ENCODE measurements around the gene NECTIN1.

The NECTIN1 gene

GRCh38 chr11:119713359-119714040, 15.5 kb downstream of the NECTIN1 start:
- peaks cover 0 to 3% of the 10 kb centered on the region in 2 donors for H3K36me3 ChIP-seq (ENCODE audit: control insufficient read depth in 2 of 2, insufficient read depth in 2 of 2, low read length in 2 of 2)
- no peak overlapping the region for H3K9ac ChIP-seq (ENCODE audit: low read depth in 1 of 2, low read length in 2 of 2)
- no peak overlapping the region for H3K27ac ChIP-seq (ENCODE audit: low read depth in 2 of 2, low read length in 2 of 2)
- H3K9me3 ChIP-seq (ENCODE audit: control insufficient read depth in 2 of 2, low read length in 2 of 2) = no peaks in the 10 kb centered on the region
- H3K4me1 ChIP-seq (ENCODE audit: control insufficient read depth in 2 of 2, insufficient read depth in 2 of 2, low read length in 2 of 2) = peaks cover 2 to 5% of the 10 kb centered on the region in 2 donors
- no peaks in the 10 kb centered on the region for H3K27me3 ChIP-seq (ENCODE audit: control insufficient read depth in 2 of 2, insufficient read depth in 2 of 2, low read length in 2 of 2)
- no peak overlapping the region for H3K4me3 ChIP-seq (ENCODE audit: low read length in 2 of 2)

DNA sequence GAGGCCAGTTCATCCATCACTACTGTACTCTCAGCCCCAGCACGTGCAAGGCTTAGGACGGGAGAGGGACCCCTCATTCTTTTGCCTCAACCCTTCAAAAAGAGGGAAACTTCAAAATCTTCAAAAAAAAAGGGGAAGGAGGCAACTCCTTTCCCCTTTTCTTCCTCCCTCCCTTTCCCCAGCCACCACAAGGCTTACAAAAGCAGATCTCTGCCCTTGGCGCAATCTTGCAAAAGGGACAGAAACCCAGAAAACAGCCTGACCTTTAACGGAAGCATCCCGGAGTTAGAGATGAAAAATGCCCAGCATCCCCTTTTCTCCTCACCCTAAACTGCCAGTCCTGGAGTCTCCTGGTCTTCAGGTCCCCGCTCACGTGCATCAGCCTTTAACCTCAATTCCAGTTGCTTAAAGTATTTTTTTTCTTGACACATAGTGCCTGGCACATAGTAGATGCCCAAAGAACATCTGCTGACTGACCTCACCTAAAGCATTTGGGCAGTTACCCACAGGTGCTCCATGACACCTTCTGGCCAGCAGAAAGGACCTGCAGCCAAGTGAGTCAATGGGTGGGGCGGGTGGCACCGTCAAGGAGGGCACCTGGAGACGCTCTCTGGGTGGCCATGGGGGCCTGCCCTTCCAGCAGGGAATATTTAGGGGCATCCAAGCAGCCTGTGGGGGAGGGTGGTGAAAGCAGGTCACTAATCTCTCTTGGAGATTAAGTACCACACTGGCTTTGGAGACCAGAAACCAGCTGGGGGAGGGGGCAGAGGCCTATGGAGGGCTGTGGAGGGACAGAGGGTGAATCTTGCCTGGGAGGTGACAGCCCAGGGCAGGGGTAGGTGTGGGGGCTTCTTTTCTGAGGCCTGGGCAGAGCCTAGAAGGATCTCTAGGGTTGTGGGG, 16.3 kb downstream of the NECTIN1 start:
- peaks cover 0 to 3% of the 10 kb centered on the region in 2 donors for H3K36me3 ChIP-seq (ENCODE audit: control insufficient read depth in 2 of 2, insufficient read depth in 2 of 2, low read length in 2 of 2)
- no peaks in the 10 kb centered on the region for H3K27me3 ChIP-seq (ENCODE audit: control insufficient read depth in 2 of 2, insufficient read depth in 2 of 2, low read length in 2 of 2)
- peaks cover 2 to 5% of the 10 kb centered on the region in 2 donors for H3K4me1 ChIP-seq (ENCODE audit: control insufficient read depth in 2 of 2, insufficient read depth in 2 of 2, low read length in 2 of 2)
- H3K9ac ChIP-seq (ENCODE audit: low read depth in 1 of 2, low read length in 2 of 2) = no peak overlapping the region
- H3K27ac ChIP-seq (ENCODE audit: low read depth in 2 of 2, low read length in 2 of 2) = no peak overlapping the region
- no peaks in the 10 kb centered on the region for H3K9me3 ChIP-seq (ENCODE audit: control insufficient read depth in 2 of 2, low read length in 2 of 2)
- H3K4me3 ChIP-seq (ENCODE audit: low read length in 2 of 2) = no peak overlapping the region

- Histone ChIP-seq H3K36me3 (ENCODE audit: control insufficient read depth in 2 of 2, insufficient read depth in 2 of 2, low read length in 2 of 2) (peaks cover 0 to 3% of the 10 kb centered on the region in 2 donors), H3K4me3 (ENCODE audit: low read length in 2 of 2) (no peak overlapping the region), H3K27me3 (ENCODE audit: control insufficient read depth in 2 of 2, insufficient read depth in 2 of 2, low read length in 2 of 2) (no peaks in the 10 kb centered on the region), H3K27ac (ENCODE audit: low read depth in 2 of 2, low read length in 2 of 2) (no peak overlapping the region), H3K9ac (ENCODE audit: low read depth in 1 of 2, low read length in 2 of 2) (no peak overlapping the region), H3K4me1 (ENCODE audit: control insufficient read depth in 2 of 2, insufficient read depth in 2 of 2, low read length in 2 of 2) (peaks cover 2 to 5% of the 10 kb centered on the region in 2 donors), H3K9me3 (ENCODE audit: control insufficient read depth in 2 of 2, low read length in 2 of 2) (no peaks in the 10 kb centered on the region)
Measured at GRCh38 chr11:119712006-119712405, 17.0 kb downstream of the NECTIN1 start.

DNA sequence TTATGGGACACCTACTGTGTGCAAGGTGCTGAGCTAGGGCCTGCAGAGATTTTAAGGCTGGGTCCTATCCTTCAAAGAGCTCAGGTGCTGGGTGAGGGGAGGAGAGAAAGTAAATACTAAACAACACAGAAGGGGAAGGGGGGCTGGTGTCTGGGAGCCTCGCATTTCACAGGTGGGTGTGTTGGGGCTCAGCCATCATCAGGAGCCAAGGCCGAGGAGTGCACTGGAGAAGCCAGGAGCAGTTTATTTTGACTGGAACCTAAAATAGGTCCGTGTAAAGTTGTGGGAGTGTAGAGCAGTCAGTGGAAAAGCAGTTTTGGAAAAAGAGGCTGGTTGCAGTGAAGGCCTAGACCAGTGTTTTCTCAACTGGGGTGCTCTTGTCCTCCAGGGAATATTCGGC, 17.5 kb downstream of the NECTIN1 start:
- H3K9ac ChIP-seq (ENCODE audit: low read depth in 1 of 2, low read length in 2 of 2) = no peak overlapping the region
- peaks cover 0 to 3% of the 10 kb centered on the region in 2 donors for H3K36me3 ChIP-seq (ENCODE audit: control insufficient read depth in 2 of 2, insufficient read depth in 2 of 2, low read length in 2 of 2)
- H3K4me3 ChIP-seq (ENCODE audit: low read length in 2 of 2) = no peak overlapping the region
- peaks cover 2 to 5% of the 10 kb centered on the region in 2 donors for H3K4me1 ChIP-seq (ENCODE audit: control insufficient read depth in 2 of 2, insufficient read depth in 2 of 2, low read length in 2 of 2)
- no peaks in the 10 kb centered on the region for H3K9me3 ChIP-seq (ENCODE audit: control insufficient read depth in 2 of 2, low read length in 2 of 2)
- no peaks in the 10 kb centered on the region for H3K27me3 ChIP-seq (ENCODE audit: control insufficient read depth in 2 of 2, insufficient read depth in 2 of 2, low read length in 2 of 2)
- H3K27ac ChIP-seq (ENCODE audit: low read depth in 2 of 2, low read length in 2 of 2) = no peak overlapping the region

GRCh38 chr11:119710417-119710816, 18.6 kb downstream of the NECTIN1 start:
- H3K4me3 ChIP-seq (ENCODE audit: low read length in 2 of 2) = no peak overlapping the region
- peaks cover 0 to 3% of the 10 kb centered on the region in 2 donors for H3K36me3 ChIP-seq (ENCODE audit: control insufficient read depth in 2 of 2, insufficient read depth in 2 of 2, low read length in 2 of 2)
- H3K27me3 ChIP-seq (ENCODE audit: control insufficient read depth in 2 of 2, insufficient read depth in 2 of 2, low read length in 2 of 2) = no peaks in the 10 kb centered on the region
- no peak overlapping the region for H3K9ac ChIP-seq (ENCODE audit: low read depth in 1 of 2, low read length in 2 of 2)
- H3K27ac ChIP-seq (ENCODE audit: low read depth in 2 of 2, low read length in 2 of 2) = no peak overlapping the region
- H3K4me1 ChIP-seq (ENCODE audit: control insufficient read depth in 2 of 2, insufficient read depth in 2 of 2, low read length in 2 of 2) = peaks cover 2 to 5% of the 10 kb centered on the region in 2 donors
- no peaks in the 10 kb centered on the region for H3K9me3 ChIP-seq (ENCODE audit: control insufficient read depth in 2 of 2, low read length in 2 of 2)

GRCh38 chr11:119709638-119710346, 19.2 kb downstream of the NECTIN1 start:
- Histone ChIP-seq H3K4me3 (ENCODE audit: low read length in 2 of 2) (no peak overlapping the region), H3K27me3 (ENCODE audit: control insufficient read depth in 2 of 2, insufficient read depth in 2 of 2, low read length in 2 of 2) (no peaks in the 10 kb centered on the region), H3K9me3 (ENCODE audit: control insufficient read depth in 2 of 2, low read length in 2 of 2) (no peaks in the 10 kb centered on the region), H3K27ac (ENCODE audit: low read depth in 2 of 2, low read length in 2 of 2) (no peak overlapping the region), H3K36me3 (ENCODE audit: control insufficient read depth in 2 of 2, insufficient read depth in 2 of 2, low read length in 2 of 2) (peaks cover 0 to 5% of the 10 kb centered on the region in 2 donors), H3K4me1 (ENCODE audit: control insufficient read depth in 2 of 2, insufficient read depth in 2 of 2, low read length in 2 of 2) (peaks cover 2 to 10% of the 10 kb centered on the region in 2 donors), H3K9ac (ENCODE audit: low read depth in 1 of 2, low read length in 2 of 2) (no peak overlapping the region)

DNA sequence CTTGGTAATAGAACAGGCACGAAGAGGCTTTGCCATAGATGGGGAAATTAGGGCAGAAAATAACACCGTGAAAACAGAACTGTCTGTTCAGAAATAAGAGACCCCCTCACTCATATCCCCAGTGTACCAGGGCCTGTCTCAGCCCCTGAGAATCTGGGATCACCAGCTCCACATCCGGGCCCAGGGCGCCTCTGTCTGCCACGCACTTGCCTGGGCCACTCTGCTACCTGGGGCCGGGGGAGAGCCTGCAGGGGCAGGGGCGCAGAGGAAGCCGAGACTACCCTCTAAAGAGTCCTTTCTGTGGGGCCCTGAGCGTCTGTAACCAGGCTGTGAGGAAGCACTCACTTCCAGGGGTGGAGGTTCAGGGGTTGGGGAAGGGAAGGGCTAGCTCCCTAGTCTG, 19.8 kb downstream of the NECTIN1 start:
- no peak overlapping the region for H3K4me3 ChIP-seq (ENCODE audit: low read length in 2 of 2)
- H3K27me3 ChIP-seq (ENCODE audit: control insufficient read depth in 2 of 2, insufficient read depth in 2 of 2, low read length in 2 of 2) = no peaks in the 10 kb centered on the region
- peaks cover 0 to 5% of the 10 kb centered on the region in 2 donors for H3K36me3 ChIP-seq (ENCODE audit: control insufficient read depth in 2 of 2, insufficient read depth in 2 of 2, low read length in 2 of 2)
- no peak overlapping the region for H3K9ac ChIP-seq (ENCODE audit: low read depth in 1 of 2, low read length in 2 of 2)
- H3K9me3 ChIP-seq (ENCODE audit: control insufficient read depth in 2 of 2, low read length in 2 of 2) = no peaks in the 10 kb centered on the region
- peaks cover 2 to 11% of the 10 kb centered on the region in 2 donors for H3K4me1 ChIP-seq (ENCODE audit: control insufficient read depth in 2 of 2, insufficient read depth in 2 of 2, low read length in 2 of 2)
- no peak overlapping the region for H3K27ac ChIP-seq (ENCODE audit: low read depth in 2 of 2, low read length in 2 of 2)

- Histone ChIP-seq H3K27me3 (ENCODE audit: control insufficient read depth in 2 of 2, insufficient read depth in 2 of 2, low read length in 2 of 2) (no peaks in the 10 kb centered on the region), H3K4me1 (ENCODE audit: control insufficient read depth in 2 of 2, insufficient read depth in 2 of 2, low read length in 2 of 2) (peaks cover 0 to 6% of the 10 kb centered on the region in 2 donors), H3K4me3 (ENCODE audit: low read length in 2 of 2) (no peak overlapping the region), H3K9ac (ENCODE audit: low read depth in 1 of 2, low read length in 2 of 2) (no peak overlapping the region), H3K36me3 (ENCODE audit: control insufficient read depth in 2 of 2, insufficient read depth in 2 of 2, low read length in 2 of 2) (peaks cover 0 to 5% of the 10 kb centered on the region in 2 donors), H3K9me3 (ENCODE audit: control insufficient read depth in 2 of 2, low read length in 2 of 2) (no peaks in the 10 kb centered on the region), H3K27ac (ENCODE audit: low read depth in 2 of 2, low read length in 2 of 2) (no peak overlapping the region)
Measured at GRCh38 chr11:119708384-119708783, 20.6 kb downstream of the NECTIN1 start.

DNA sequence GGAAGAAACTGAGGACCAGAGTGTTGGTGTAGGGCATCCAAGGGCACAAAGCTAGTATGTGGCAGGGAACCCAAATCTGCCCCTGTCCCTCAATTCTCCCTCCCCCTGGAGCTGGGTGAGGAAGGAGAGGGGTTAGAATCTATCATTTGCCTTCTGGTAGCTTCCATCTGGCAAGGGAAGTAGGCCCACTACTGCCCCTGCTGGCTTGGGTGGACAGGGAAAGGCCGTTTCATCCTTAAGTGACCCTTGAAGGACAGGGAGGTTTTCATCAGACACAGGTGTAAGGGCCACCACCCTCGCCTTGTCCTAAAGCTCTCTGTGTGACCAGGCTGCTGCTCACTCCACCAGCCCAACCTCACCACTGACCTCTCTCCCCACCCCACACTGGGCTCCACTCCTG, 22.1 kb downstream of the NECTIN1 start:
- Histone ChIP-seq H3K36me3 (ENCODE audit: control insufficient read depth in 2 of 2, insufficient read depth in 2 of 2, low read length in 2 of 2) (peaks cover 0 to 5% of the 10 kb centered on the region in 2 donors), H3K4me1 (ENCODE audit: control insufficient read depth in 2 of 2, insufficient read depth in 2 of 2, low read length in 2 of 2) (peaks cover 2 to 10% of the 10 kb centered on the region in 2 donors), H3K9me3 (ENCODE audit: control insufficient read depth in 2 of 2, low read length in 2 of 2) (no peaks in the 10 kb centered on the region), H3K27ac (ENCODE audit: low read depth in 2 of 2, low read length in 2 of 2) (no peak overlapping the region), H3K27me3 (ENCODE audit: control insufficient read depth in 2 of 2, insufficient read depth in 2 of 2, low read length in 2 of 2) (no peaks in the 10 kb centered on the region), H3K9ac (ENCODE audit: low read depth in 1 of 2, low read length in 2 of 2) (no peak overlapping the region), H3K4me3 (ENCODE audit: low read length in 2 of 2) (no peak overlapping the region)

DNA sequence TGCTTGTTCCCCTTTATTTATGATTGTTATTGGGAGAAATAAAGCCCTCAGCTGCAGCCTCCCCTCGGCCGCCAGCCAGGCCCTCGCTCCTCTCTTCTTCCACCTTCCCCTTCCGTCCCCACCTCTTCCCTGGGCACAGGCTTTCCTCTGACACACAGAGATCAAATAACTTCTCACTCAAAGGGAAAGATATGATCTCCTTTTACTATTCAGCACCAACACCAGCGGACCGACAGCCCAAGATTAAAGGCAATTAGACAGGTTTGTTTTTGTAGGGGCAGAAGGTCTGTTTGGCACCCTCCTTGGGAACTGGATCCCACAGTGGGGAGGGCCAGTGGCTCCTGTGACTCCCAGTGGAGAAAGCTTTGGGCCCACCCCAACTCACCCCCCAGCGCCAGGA, 23.0 kb downstream of the NECTIN1 start:
- no peak overlapping the region for H3K4me3 ChIP-seq (ENCODE audit: low read length in 2 of 2)
- no peaks in the 10 kb centered on the region for H3K27me3 ChIP-seq (ENCODE audit: control insufficient read depth in 2 of 2, insufficient read depth in 2 of 2, low read length in 2 of 2)
- H3K9ac ChIP-seq (ENCODE audit: low read depth in 1 of 2, low read length in 2 of 2) = no peak overlapping the region
- H3K36me3 ChIP-seq (ENCODE audit: control insufficient read depth in 2 of 2, insufficient read depth in 2 of 2, low read length in 2 of 2) = peaks cover 0 to 2% of the 10 kb centered on the region in 2 donors
- no peak overlapping the region for H3K27ac ChIP-seq (ENCODE audit: low read depth in 2 of 2, low read length in 2 of 2)
- no peaks in the 10 kb centered on the region for H3K9me3 ChIP-seq (ENCODE audit: control insufficient read depth in 2 of 2, low read length in 2 of 2)
- peaks cover 2 to 16% of the 10 kb centered on the region in 2 donors for H3K4me1 ChIP-seq (ENCODE audit: control insufficient read depth in 2 of 2, insufficient read depth in 2 of 2, low read length in 2 of 2)

All from mucosa of rectum (tissue), 2 donors.